Activated CD8-positive, alpha-beta memory T cell treated with anti-CD3 and anti-CD28 coated beads for 48 hours (primary cell): Measurements from ENCODE around the gene CENPX.
A peak's percentile ranks its signal among the peaks of the same experiment; 100 is the strongest.

Source experiments
- DNase-seq, 3 experiments: peaks; one replicate each; pipeline ENCODE4 v3.0.0-alpha.2; 2020; ENCODE audit warnings: low read depth in 2 of 3, low spot score in 2 of 3

CENPX gene

GRCh38 chr17:82023447-82024241, 966 bp upstream of the CENPX start:
- DNase-seq = peak in 1 of 3 experiments; percentile 22

GRCh38 chr17:82022981-82023446, 336 bp upstream of the CENPX start, which contains the start of gene LRRC45:
Gene LRRC45, plus strand, starts transcription at chr17:82023305. Its CDS starts 339 bp downstream, at chr17:82023644.
- DNase-seq = peak; percentile 95 to 100 (median 99)

DNA sequence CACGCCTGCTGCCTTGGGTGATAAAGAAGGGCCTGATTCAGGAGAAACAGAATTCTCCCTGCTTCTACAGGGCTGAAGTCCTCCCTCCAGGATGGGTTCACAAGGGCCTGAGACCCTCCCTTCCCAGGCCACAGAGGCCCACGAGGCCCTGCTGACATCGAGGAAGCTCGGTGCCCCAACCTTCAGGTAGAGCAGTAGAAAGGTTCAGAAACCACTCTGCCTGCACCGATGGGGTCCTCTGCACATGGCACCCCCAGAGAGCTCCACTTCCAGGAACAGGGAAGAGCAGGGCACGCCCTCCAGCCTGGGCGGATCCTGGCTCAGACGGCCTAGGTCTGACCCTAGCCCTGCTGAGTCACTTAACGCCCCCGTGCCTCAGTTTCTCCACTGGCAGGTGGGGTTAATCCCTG, 773 bp downstream of the CENPX start:
- no peak for DNase-seq

GRCh38 chr17:82021107-82021899, 1.4 kb downstream of the CENPX start:
- peak in 1 of 3 experiments; percentile 35 for DNase-seq

- DNase-seq = no peak
Measured at GRCh38 chr17:82020572-82021106, 2.0 kb downstream of the CENPX start.

DNA sequence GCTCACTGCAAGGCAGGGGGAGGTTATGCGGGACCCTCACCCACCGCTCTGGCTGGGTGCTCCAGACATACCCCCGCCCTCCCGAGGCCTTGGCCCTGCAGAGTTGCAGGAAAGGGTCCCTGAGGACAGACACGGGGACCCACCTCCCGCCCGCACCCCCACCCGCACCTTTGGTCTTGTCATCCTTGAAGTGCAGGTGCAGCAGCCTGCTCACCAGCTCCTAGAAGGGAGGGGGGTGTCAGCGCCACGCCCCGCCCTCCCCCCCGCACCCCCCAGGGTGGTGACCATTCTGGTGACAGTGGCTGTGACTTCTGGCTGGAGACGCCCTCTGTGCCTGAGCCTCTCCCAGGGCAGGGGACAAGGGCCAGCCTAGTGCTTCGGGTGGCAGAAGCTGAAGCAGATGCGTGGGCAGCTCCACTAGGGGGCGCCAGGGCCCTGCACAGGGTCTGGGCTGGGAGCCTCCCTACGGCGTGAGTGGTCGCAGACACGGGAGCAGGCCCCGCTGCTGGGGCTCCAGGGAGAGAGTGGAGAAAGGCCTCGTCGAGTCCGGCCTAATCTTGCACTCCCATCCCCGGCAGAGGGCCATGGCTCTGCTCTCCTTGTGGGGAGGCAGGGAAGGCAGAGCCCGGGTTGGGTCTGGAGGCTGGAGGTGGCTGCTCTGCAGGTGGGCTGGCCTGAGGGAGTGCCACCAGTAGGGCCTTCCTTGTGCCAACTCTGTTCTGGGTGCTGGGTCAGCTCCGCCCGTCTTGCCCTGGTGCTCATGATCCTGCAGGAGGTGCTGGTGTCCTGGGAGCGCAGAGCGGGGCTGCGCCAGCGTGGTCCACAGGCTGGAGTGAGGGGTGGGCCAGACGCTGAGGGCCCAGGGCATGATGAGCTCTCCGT, 2.7 kb downstream of the CENPX start:
- DNase-seq = peak in 2 of 3 experiments; percentile 55 to 64

GRCh38 chr17:82018989-82019689, 3.5 kb downstream of the CENPX start:
- DNase-seq = no peak

- DNase-seq = no peak
Measured at GRCh38 chr17:82018152-82018988, 4.3 kb downstream of the CENPX start.

DNA sequence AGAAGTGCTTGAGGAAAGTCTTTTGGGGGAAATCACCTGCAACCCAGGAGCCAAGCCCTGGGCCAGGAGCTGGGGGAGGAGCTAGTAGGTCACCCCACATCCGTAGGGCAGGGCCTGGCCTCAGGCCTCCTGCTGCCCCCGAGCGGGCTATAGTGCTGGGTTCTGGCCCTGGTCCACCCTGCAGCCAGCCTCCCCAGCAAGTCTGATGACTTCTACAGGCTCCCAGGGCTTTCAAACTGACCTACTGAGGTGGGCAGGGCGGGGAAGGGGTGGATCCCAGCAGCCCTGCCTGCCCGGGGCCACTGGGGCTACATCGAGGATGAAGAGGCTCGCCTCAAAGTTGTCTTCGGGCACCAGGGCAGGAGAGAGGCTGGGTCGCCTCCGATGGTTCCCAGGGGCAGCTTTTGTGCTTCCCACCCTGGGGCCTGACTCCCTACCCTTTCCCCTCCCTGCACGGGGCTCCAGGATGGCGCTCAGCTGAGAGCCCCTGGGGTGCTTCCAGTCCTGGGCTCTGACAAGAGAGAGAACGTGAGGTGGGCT, 5.0 kb downstream of the CENPX start:
- DNase-seq = no peak

DNA sequence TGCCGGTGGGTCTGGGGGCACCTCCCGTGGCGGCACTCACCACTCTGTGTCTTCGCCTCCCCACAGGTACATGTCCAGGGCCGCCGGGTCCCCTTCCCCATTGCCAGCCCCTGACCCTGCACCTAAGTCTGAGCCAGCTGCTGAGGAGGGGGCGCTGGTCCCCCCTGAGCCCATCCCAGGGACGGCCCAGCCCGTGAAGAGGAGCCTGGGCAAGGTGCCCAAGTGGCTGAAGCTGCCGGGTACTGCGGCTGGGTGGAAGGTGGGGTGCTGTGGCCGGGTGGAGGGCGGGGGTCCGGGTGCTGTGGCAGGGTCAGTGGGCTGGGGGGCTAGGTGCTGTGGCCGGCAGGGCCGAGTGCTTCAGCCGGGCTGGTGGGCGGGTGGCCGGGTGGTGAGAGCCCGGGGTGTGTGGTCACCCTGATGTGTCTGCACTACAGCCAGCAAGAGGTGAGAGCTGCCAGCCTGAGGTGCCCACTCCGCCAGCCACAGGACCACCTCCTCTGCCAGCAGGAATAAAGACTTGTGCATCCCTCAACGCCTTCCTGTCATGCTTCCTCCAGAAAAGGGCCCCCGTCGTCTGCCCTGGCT, 5.7 kb downstream of the CENPX start:
- DNase-seq = no peak

DNA sequence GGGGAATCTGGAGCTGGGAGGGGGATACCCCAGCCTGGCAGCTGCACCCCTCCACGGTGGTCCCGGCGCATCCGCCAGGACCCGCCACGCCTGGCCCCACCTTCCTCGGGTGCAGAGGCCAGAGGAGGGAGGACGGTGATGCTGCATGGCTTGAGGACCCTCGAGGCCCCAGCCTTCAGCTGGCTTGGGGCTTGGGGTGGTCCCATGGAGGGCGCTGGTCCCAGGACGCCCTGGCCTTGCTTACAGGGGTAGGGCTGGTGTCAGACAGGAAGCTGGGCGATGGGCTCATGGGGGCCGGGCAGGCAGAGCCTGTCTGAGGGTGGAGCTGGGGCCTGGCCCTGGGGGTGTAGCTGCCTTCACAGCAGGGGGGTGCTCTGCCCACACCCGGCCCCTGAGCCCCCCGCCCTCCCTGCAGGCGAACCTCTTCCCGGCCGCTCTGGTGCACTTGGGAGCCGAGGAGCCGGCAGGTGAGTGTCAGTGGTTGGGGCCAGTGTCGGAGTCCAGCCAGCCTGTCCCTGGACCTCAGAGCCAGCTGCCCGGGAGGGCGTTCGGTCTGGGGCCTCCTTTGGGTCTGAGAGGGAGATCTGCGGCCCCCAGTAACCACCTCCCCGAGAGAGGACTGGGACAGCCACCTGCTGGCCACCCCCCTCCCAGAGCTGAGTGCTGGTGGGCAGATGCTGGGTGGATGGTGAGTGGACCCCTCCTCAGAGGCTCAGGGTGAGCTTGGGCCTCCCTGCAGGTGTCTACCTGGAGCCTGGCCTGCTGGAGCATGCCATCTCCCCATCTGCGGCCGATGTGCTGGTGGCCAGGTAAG, 6.4 kb downstream of the CENPX start:
- no peak for DNase-seq

GRCh38 chr17:82015311-82015971, 7.2 kb downstream of the CENPX start:
- DNase-seq = no peak

DNA sequence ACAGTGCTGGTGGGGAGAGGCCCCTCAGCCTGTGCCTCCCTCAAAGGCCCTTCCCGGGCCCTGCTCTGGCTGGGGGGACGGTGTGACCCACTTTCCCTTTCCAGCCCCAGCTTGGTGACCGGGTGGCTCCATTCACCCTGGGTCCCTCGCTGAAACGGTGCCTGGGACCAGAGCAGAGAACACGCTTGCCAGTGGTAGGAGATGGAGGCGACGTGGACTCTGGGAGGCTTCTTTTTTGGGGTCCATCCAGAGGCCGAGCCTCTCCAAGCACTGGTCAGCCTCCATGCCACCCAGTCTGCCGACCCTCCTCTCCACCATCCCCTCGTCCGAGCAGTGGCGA, 7.7 kb downstream of the CENPX start:
- DNase-seq = no peak

- no peak for DNase-seq
Measured at GRCh38 chr17:82014432-82014831, 8.2 kb downstream of the CENPX start.

DNA sequence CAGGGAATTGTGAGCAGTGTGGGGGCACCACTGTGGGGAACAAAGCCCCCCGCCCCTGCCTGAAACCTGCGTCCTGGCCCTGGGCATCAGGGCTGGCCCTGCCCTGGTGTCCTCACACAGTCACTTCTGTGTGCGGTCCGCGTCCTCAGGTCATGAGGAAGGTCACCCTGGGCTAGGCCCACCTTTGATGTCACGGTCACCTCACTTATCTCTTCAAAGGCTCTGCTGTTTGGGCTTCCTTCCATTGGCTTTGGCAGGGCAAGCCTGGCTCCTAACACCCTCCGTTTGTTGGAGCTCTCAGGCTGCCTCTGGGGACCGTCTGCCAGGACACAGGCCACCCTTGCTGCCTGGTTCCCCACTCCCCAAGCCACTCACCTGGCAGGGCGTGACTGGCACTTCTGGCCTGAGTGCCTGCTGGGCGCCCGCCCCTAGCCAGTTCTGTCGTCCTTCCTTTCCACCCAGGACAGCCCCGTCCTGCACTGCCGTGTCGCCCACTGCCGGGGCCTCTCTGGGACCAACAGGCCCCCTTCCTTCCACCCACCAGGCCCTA, 8.8 kb downstream of the CENPX start:
- DNase-seq = no peak

DNA sequence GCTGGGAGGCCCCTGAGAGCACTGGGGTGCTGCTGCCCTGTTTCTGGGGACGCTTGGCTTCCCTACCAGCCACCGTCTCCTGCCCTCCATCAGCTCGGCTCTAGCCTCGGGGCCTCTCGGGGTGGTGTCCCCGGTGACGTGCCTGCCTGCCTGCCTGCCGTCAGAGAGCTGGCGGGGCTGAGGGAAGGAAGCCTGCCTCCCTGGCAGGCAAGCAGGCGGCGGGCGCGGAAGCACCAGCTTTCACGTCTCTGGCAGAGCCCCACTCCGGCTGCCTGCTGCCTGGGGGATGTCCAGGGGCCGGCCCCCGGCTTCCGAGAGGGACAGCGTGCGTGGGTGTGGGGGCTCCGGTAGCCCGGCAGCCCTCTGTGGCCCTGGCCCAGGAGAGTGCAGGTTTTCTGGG, 9.3 kb downstream of the CENPX start:
- DNase-seq = no peak

DNA sequence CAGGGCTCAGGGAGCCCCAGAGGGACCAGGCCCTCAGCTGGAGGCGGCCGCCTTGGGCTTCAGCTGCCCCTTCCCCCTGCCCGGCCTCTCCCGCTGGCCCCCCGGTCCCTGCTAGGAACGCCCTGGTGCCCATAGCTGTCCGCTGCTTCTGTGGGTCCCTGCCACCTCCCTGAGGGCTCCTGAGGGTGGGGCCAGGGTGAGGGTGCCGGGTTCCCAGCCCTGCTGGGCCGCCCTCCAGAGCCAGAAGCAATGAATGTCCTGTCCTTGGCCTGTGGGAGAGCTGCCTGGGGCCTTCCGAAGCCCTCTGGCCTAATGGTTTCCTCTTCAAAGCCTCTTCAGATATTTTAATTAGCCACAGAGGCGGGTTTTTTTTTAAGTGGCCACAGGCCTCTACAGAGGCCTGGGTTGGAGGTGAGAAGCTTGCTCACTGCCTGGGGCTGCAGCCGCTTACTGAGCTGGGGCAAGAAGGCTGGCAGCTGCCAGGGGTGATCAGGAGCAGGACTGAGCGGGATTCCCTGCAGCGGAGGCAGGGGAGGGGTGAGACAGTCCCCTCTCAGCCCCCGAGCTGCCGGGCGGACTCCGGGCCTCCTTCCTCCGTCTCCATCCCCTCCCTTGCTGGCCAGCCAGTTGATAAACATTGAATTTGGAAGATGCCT, 9.9 kb downstream of the CENPX start:
- DNase-seq = no peak
